ENCODE data around the gene ARSA. TPM values are rescaled to one million over a fixed set of nuclear protein-coding genes. Genes with fewer than 3 reads are reported as not detected.
"Not testable (repeated sequence)": the region's sequence is repeated elsewhere in the genome, so short reads cannot be mapped to it uniquely, and the experiment has no call there.

Gene ARSA
- total RNA-seq, 1 donor from 2014 or later = 22.1 TPM

DNA sequence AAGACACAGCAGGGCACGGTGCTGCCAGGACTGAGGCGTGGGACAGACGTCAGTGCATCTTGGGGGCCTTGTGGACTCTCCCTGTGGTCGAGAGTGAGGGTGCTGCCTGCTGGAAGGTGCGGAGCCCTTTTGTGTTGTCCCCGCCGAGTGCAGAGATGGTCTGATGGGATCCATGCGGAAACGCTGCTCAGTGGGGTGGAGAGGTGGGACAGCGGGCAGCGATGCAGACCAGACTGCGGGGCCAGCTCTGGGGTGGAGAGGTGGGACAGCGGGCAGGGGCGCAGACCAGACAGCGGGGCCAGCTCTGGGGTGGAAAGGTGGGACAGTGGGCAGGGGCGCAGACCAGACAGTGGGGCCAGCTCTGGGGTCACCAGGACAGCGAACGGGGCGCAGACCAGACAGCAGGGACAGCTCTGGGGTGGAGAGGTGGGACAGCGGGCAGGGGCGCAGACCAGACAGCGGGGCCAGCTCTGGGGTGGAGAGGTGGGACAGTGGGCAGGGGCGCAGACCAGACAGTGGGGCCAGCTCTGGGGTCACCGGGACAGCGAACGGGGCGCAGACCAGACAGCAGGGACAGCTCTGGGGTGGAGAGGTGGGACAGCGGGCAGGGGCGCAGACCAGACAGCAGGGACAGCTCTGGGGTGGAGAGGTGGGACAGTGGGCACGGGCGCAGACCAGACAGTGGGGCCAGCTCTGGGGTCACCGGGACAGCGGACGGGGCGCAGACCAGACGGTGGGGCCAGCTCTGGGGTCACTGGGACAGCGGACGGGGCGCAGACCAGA lies 19.7 kb downstream of the ARSA start:
- H3K36me3 Mint-ChIP-seq (ENCODE audit: low read depth); H3K4me1 Mint-ChIP-seq; DNase-seq; H3K4me3 Mint-ChIP-seq; intact Hi-C loops (cut with micrococcal nuclease); H3K27ac Mint-ChIP-seq; H3K9me3 Mint-ChIP-seq: not testable (repeated sequence)
- peaks cover 23% of the 10 kb centered on the region for H3K27me3 Mint-ChIP-seq

DNA sequence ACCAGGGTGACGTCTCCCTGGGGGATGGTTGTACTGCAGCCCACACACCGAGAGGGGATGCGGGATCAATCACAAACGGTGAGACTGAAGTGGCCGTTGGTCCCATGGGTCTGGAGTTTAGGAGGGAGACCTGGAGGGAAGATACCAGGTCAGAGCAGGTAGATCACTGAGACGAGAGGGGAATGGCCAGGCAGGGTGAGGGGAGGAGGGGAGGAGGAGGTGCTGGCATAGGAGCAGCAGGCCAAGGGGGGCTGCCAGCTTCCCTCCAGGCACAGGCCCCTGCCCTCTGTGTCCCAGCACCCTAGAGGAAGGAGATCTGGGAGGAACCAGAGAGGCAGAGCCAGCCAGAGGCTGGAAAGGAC lies 20.3 kb downstream of the ARSA start:
- intact Hi-C loops (cut with micrococcal nuclease) = no loop called here
- H3K4me1 Mint-ChIP-seq = peaks cover 4% of the 10 kb centered on the region
- no peaks in the 10 kb centered on the region for H3K36me3 Mint-ChIP-seq (ENCODE audit: low read depth)
- no peak overlapping the region for H3K4me3 Mint-ChIP-seq
- no peaks in the 10 kb centered on the region for H3K9me3 Mint-ChIP-seq
- peaks cover 28% of the 10 kb centered on the region for H3K27me3 Mint-ChIP-seq
- no peak overlapping the region for H3K27ac Mint-ChIP-seq
- DNase-seq = no peak

DNA sequence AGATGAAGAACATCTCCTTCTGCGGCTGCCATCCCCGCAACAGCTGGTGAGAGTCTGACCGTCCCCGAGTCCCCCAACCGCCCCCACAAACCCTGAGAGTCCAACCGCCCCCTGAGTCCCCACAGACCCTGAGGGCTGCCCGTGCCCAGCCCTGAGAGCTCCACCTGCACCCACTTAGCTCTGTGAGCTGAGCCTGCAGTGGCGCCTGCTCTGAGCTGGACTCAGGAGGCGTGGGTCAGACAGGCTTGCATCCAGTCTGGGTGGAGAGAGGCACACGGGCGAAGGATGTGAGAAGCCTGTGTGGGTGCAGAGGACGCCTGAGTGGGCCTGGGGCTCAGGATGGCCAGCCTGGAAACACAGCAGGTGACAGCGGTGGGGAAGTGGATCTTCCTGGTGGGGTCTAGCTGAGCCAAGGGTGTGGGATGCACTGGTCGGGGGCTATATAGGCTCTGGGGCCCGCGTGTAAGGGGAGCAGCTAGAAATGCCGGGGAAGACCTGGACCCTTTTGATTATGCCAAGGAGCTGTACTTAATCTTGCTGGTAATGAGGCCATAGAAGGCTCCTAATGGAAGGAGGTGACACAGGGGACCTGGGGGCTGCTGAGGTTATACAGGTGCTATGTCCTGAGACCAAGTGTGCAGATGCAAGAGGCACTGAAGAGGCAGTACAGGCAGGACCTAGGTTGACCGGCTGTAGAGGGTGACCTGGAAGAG lies 20.9 kb downstream of the ARSA start:
- peaks cover 2% of the 10 kb centered on the region for H3K4me1 Mint-ChIP-seq
- no peaks in the 10 kb centered on the region for H3K9me3 Mint-ChIP-seq
- DNase-seq = no peak
- no peaks in the 10 kb centered on the region for H3K36me3 Mint-ChIP-seq (ENCODE audit: low read depth)
- no peak overlapping the region for H3K27ac Mint-ChIP-seq
- H3K4me3 Mint-ChIP-seq = no peak overlapping the region
- peaks cover 29% of the 10 kb centered on the region for H3K27me3 Mint-ChIP-seq
- intact Hi-C loops (cut with micrococcal nuclease) = no loop called here

DNA sequence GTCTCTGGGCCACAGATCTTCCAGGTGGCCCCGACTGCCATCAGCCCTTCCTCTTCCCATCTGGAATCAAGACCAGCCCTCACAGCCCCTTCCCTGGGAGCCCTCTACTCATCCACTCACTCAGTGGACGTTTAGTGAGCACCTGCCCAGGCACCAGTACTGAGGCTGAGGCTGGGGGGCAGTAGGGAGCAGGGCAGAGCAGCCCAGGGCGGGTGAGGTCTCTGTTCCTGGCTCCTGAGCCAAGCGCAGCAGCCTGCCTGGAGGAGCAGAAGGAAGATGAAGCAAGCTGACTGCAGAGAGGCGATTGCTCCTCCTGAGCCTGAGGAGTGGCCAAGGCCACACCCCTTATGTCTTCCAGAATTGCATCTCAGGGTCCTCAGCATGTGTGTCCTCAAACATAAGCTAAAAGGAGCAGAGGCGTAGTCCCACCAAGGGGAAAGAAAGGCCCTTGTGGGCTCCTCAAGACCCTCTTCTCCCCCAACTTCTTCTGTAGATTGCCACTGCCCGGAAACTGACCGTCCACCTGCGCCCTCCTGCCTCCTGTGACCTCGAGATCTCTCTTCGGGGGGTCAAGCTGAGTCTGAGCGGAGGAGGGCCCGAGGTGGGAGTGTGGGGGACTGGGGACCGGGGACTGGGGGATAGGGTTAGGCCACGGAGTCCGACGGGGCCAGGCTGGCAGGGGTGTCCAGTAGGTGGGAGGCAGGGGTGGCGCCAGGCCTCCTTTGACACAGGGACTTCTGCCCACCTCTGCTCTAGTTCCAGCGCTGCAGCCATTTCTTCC lies 21.6 kb downstream of the ARSA start:
- no peak for DNase-seq
- intact Hi-C loops (cut with micrococcal nuclease) = no loop called here
- H3K4me1 Mint-ChIP-seq = peaks cover 8% of the 10 kb centered on the region
- H3K36me3 Mint-ChIP-seq (ENCODE audit: low read depth) = peaks cover 3% of the 10 kb centered on the region
- no peak overlapping the region for H3K4me3 Mint-ChIP-seq
- peaks cover 36% of the 10 kb centered on the region for H3K27me3 Mint-ChIP-seq
- H3K9me3 Mint-ChIP-seq = no peaks in the 10 kb centered on the region
- H3K27ac Mint-ChIP-seq = no peak overlapping the region

DNA sequence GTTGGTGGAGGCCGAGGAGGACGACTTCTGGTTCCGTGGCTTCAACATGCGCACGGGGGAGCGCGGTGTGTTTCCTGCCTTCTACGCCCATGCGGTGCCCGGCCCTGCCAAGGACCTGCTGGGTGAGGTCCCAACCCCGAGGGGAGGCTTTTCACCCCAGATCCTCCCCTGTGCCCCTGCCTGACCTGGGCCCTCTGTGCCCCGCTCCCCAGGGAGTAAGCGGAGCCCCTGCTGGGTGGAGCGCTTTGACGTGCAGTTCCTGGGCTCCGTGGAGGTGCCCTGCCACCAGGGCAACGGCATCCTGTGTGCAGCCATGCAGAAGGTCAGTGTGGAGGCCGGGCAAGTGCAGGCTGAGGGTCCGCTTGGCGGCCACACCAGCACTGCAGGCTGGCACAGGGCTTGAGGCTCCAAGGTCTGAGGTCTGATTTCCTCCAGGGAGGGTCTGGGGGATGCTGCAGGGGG lies 22.3 kb downstream of the ARSA start:
- no peak for DNase-seq
- peaks cover 34% of the 10 kb centered on the region for H3K27me3 Mint-ChIP-seq
- H3K27ac Mint-ChIP-seq = no peak overlapping the region
- H3K4me1 Mint-ChIP-seq = peaks cover 8% of the 10 kb centered on the region
- no peak overlapping the region for H3K4me3 Mint-ChIP-seq
- peaks cover 3% of the 10 kb centered on the region for H3K36me3 Mint-ChIP-seq (ENCODE audit: low read depth)
- intact Hi-C loops (cut with micrococcal nuclease) = no loop called here
- H3K9me3 Mint-ChIP-seq = no peaks in the 10 kb centered on the region

DNA sequence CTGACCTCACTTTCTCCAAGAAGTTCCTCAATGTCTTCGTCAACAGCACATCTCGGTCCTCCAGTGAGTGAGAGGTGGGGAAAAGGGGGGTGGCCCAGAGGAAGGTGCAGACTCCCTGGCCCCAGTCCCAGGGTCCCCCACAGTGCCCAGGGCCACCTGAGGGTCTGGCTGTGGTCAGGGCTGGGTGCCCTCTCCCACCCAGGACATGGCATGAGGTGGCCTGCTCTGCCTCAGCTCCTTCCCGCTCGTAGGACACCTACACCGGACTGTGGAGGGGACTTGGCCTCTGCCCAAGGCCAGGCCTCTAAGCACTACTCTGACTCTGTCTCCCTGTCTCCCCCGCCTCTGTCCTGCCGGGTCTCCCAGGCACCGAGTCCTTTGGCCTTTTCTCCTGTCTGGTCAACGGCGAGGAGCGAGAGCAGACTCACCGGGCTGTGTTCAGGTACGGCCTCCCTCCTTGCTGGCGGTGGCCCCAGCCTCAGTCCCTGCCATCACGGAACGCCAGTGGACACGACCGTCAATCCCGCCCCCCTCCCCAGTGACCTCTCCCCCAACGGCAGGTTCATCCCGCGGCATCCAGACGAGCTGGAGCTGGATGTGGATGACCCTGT lies 22.8 kb downstream of the ARSA start:
- Mint-ChIP-seq H3K36me3 (ENCODE audit: low read depth) (peaks cover 3% of the 10 kb centered on the region), H3K4me3 (no peak overlapping the region), H3K27ac (no peak overlapping the region), H3K4me1 (peaks cover 8% of the 10 kb centered on the region), H3K9me3 (no peaks in the 10 kb centered on the region), H3K27me3 (peaks cover 33% of the 10 kb centered on the region)
- no peak for DNase-seq
- intact Hi-C loops (cut with micrococcal nuclease) = no loop called here

DNA sequence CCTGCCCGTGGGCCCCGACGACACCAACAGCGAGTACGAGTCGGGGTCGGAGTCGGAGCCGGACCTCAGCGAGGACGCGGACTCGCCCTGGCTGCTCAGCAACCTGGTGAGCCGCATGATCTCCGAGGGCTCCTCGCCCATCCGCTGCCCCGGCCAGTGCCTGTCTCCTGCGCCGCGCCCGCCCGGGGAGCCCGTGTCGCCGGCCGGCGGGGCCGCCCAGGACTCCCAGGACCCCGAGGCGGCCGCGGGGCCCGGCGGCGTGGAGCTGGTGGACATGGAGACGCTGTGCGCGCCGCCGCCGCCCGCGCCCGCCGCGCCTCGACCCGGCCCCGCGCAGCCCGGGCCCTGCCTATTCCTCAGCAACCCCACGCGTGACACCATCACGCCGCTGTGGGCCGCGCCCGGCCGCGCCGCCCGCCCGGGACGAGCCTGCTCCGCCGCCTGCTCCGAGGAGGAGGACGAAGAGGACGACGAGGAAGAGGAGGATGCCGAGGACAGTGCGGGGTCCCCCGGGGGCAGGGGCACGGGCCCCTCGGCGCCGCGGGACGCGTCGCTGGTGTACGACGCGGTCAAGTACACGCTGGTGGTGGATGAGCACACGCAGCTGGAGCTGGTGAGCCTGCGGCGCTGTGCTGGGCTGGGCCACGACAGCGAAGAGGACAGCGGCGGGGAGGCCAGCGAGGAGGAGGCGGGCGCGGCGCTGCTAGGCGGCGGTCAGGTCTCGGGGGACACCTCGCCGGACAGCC lies 23.5 kb downstream of the ARSA start:
- no peaks in the 10 kb centered on the region for H3K9me3 Mint-ChIP-seq
- DNase-seq = no peak
- no peak overlapping the region for H3K27ac Mint-ChIP-seq
- no peak overlapping the region for H3K4me3 Mint-ChIP-seq
- intact Hi-C loops (cut with micrococcal nuclease) = no loop called here
- H3K4me1 Mint-ChIP-seq = peaks cover 11% of the 10 kb centered on the region
- peaks cover 37% of the 10 kb centered on the region for H3K27me3 Mint-ChIP-seq
- H3K36me3 Mint-ChIP-seq (ENCODE audit: low read depth) = peaks cover 6% of the 10 kb centered on the region

DNA sequence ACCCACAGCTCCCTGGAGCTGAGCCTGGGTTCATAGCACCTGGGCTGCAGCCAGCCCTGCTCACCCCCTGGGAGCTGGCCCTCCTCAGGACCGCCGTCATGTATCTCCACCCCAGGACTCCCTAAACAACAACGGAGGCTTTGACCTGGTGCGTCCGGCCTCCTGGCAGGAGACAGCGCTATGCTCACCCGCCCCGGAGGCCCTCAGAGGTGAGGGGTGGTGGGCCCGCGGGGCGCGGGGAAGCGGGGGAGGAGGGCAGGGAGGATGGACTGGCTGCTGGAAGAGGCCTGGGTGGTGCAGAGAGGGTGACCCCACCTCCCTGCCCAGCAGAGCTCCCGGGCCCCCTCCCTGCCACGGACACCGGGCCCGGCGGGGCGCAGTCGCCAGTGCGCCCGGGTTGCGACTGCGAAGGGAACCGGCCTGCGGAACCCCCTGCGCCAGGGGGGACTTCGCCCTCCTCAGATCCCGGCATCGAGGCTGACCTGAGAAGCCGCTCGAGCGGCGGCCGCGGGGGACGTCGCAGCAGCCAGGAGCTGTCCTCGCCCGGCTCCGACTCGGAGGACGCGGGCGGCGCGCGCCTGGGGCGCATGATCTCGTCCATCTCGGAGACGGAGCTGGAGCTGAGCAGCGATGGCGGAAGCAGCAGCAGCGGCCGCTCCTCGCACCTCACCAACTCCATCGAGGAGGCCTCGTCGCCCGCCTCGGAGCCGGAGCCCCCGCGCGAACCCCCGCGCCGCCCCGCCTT lies 24.3 kb downstream of the ARSA start:
- no peak overlapping the region for H3K27ac Mint-ChIP-seq
- peaks cover 34% of the 10 kb centered on the region for H3K27me3 Mint-ChIP-seq
- H3K4me3 Mint-ChIP-seq = no peak overlapping the region
- H3K4me1 Mint-ChIP-seq = peaks cover 11% of the 10 kb centered on the region
- peaks cover 6% of the 10 kb centered on the region for H3K36me3 Mint-ChIP-seq (ENCODE audit: low read depth)
- no peak for DNase-seq
- H3K9me3 Mint-ChIP-seq = no peaks in the 10 kb centered on the region
- intact Hi-C loops (cut with micrococcal nuclease) = no loop called here

DNA sequence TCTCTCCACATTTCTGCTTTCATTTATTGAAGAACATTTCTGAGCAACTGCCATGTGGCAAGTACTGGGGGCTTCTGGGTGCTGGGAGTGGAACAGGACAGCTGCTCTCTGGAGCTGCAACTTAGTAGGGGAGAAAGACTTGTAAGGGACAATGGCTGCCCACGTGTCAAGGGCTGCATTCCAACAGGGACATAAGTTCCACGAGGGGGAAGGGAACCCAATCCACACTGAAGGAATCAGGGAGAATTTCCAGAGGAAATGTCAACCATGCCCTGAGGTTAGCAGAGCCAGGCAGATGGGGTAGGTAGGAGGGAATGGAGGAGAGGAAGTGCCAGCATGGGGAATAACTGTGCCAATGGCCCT lies 25.6 kb downstream of the ARSA start:
- Mint-ChIP-seq H3K9me3 (no peaks in the 10 kb centered on the region), H3K27me3 (peaks cover 41% of the 10 kb centered on the region), H3K4me3 (peak overlapping the region; percentile 75), H3K27ac (no peak overlapping the region), H3K36me3 (ENCODE audit: low read depth) (peaks cover 6% of the 10 kb centered on the region), H3K4me1 (peaks cover 11% of the 10 kb centered on the region)
- intact Hi-C loops (cut with micrococcal nuclease) = no loop called here
- no peak for DNase-seq

DNA sequence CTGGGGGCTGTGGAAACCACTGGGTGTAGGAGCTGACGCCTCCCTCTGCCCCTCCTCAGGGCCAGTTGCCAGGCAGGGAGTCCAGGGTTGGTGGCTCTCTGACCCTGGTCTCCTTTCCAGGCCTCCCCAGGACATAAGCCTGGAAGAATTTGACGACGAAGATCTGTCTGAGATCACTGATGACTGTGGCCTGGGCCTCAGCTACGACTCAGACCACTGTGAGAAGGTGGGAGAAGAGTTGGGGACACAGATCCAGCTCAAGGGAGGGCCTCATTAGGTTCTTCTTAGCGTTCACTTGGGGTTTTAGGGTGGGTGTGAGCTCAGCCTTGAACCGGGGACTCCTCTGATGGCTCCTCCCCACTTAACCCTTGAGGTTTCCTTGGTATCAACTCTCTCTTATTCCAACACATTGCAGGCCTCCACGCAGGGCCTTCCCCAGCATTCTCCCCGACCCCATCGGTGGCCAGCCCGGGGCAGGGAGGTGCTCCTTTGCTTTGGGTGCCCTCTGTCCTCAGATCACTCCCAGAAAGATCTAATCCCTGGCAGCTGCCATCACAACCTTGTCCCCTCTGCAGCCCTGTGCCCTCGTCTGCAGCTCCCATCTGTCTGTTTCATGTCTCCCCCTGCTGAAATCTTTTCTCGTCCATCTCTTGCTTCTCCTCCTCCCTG lies 26.1 kb downstream of the ARSA start:
- peaks cover 11% of the 10 kb centered on the region for H3K4me1 Mint-ChIP-seq
- peak overlapping the region; percentile 32 for H3K27ac Mint-ChIP-seq
- no peaks in the 10 kb centered on the region for H3K9me3 Mint-ChIP-seq
- no peak for DNase-seq
- H3K4me3 Mint-ChIP-seq = peak overlapping the region; percentile 75
- peaks cover 43% of the 10 kb centered on the region for H3K27me3 Mint-ChIP-seq
- H3K36me3 Mint-ChIP-seq (ENCODE audit: low read depth) = peaks cover 6% of the 10 kb centered on the region
- intact Hi-C loops (cut with micrococcal nuclease) = no loop called here

DNA sequence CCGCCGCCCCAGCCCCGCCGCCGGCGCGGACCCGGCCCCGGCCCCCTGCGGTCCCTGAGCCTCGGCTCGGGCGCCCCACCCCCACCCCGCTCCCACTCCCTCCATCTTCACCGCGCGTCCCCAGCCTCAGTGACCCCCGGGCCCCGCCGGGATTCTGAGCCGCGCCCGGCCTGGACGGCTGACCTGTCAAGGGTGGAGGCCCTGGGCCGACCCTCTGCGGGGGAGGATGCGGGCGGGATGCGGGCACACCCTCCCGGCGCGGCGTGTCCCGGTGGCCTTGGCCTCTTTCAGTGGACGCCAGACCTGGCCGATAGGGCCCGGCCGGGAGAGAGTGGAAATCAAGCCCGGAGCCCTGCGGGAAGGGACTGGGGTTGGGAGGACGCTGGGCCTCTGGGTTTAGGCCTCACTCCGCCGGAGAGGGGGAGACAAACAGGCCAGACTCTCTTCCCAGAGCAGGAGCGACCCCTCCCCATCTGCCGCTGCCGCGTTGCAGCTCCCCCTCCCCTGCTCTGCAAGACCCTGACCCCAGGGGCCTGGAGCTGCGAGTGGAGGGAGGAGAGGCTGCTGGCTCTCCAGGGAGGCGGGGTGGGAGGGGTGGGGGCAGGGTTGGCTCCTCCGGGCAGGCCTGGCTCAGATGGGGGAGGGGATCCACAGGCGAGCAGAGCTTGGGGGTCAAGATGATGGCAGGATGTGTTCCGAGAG lies 26.8 kb downstream of the ARSA start:
- DNase-seq = no peak
- Mint-ChIP-seq H3K9me3 (no peaks in the 10 kb centered on the region), H3K36me3 (ENCODE audit: low read depth) (peaks cover 6% of the 10 kb centered on the region), H3K27ac (no peak overlapping the region), H3K4me3 (peak overlapping the region; percentile 75), H3K4me1 (peaks cover 11% of the 10 kb centered on the region), H3K27me3 (peaks cover 44% of the 10 kb centered on the region)
- intact Hi-C loops (cut with micrococcal nuclease) = no loop called here

DNA sequence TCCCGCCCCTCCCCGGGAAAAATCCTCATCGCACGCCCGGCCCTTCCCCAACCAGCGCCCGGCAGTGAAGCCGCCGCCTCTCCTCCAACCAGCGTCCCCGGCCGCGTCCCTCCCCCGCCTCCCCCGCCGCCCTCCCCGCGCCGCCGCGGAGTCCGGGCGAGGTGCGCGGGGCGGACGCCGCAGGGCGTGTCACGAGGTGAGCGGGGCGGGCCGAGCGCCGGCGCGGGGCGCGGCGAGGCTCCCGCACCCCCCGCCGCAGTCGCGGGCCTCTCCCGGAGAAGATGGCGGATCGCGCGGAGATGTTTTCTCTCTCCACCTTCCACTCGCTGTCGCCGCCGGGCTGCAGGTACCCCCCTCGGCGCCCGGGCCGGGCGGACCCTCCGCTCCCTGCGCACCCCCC lies 27.4 kb downstream of the ARSA start, which contains the start of gene MAPK8IP2:
TSS of gene MAPK8IP2 (plus strand) at position 256 of the 400 bp plus-strand sequence. CDS start at position 282, 26 bp downstream.
- H3K36me3 Mint-ChIP-seq (ENCODE audit: low read depth) = peaks cover 6% of the 10 kb centered on the region

More for the DNA sequence above, 27.4 kb downstream of the ARSA start, which contains the start of gene MAPK8IP2:
- Mint-ChIP-seq H3K9me3 (no peaks in the 10 kb centered on the region), H3K4me1 (peaks cover 11% of the 10 kb centered on the region), H3K27me3 (peaks cover 43% of the 10 kb centered on the region), H3K27ac (no peak within 1 kb of the TSS), H3K4me3 (peak within 1 kb of the TSS; percentile 75)
- intact Hi-C loops (cut with micrococcal nuclease) = no loop called here
- DNase-seq = peak; percentile 73

Measured in activated CD4-positive, alpha-beta T cell treated with anti-CD3 and anti-CD28 coated beads, Interleukin-2, amount 10 ng/mL, durations not matched to agents 24 days and 14 days (primary cell).